DOHH2 (cell line): ENCODE data around the gene NBEAL2.
A peak's percentile ranks its signal among the peaks of the same experiment; 100 is the strongest.

Source experiments
- H3F3A ChIP-seq: fragments of 200-600 bp; sonication (generic), shearing (Covaris generic); 2 replicates; pipeline ENCODE4 v1.6.0; 2016; ENCODE audit warnings: antibody characterized with exemption, mild to moderate bottlenecking; ENCODE audit not compliant: control insufficient read depth, insufficient read depth
- H3K27ac ChIP-seq: fragments of 200-600 bp; sonication (generic); 2 replicates; pipeline ENCODE4 v1.5.1; 2014; ENCODE audit warnings: low read depth, mild to moderate bottlenecking, low read length, moderate library complexity
- H3K27me3 ChIP-seq: fragments of 200-600 bp; sonication (generic); 2 replicates; pipeline ENCODE4 v1.6.1; 2014; ENCODE audit warnings: mild to moderate bottlenecking, low read length, mixed read lengths; ENCODE audit not compliant: control insufficient read depth
- H3K36me3 ChIP-seq: fragments of 200-600 bp; sonication (generic); 2 replicates; pipeline ENCODE4 v1.6.1; 2014; ENCODE audit warnings: mild to moderate bottlenecking, low read length, moderate library complexity, mixed read lengths; ENCODE audit not compliant: control insufficient read depth
- H3K4me1 ChIP-seq: fragments of 200-600 bp; sonication (generic); 2 replicates; pipeline ENCODE4 v1.6.1; 2014; ENCODE audit warnings: mild to moderate bottlenecking, low read length, mixed read lengths; ENCODE audit not compliant: control insufficient read depth
- H3K4me2 ChIP-seq: fragments of 200-600 bp; sonication (generic); 2 replicates; pipeline ENCODE4 v1.6.0; 2014; ENCODE audit warnings: mild to moderate bottlenecking, low read length, moderate library complexity
- H3K4me3 ChIP-seq: fragments of 200-600 bp; sonication (generic); 2 replicates; pipeline ENCODE4 v1.5.1; 2014; ENCODE audit warnings: mild to moderate bottlenecking, low read length, mixed read lengths
- H3K79me2 ChIP-seq: fragments of 200-600 bp; sonication (generic); 2 replicates; pipeline ENCODE4 v1.6.1; 2014; ENCODE audit warnings: mild to moderate bottlenecking, low read length, mixed read lengths; ENCODE audit not compliant: control insufficient read depth
- H3K9me2 ChIP-seq: fragments of 200-600 bp; sonication (generic); replicated peaks from 2 replicates; pipeline ENCODE4 v1.6.1; 2014; ENCODE audit warnings: mild to moderate bottlenecking, low read length, mixed read lengths; ENCODE audit not compliant: control insufficient read depth
- H3K9me3 ChIP-seq: fragments of 200-600 bp; sonication (generic); 2 replicates; pipeline ENCODE4 v1.6.1; 2014; ENCODE audit warnings: antibody characterized with exemption, low read length, mixed read lengths; ENCODE audit not compliant: control insufficient read depth, insufficient read depth
- H4K20me1 ChIP-seq: fragments of 200-600 bp; sonication (generic); 2 replicates; pipeline ENCODE4 v1.6.0; 2014; ENCODE audit warnings: low read depth, mild to moderate bottlenecking, antibody characterized with exemption, low read length, moderate library complexity; ENCODE audit not compliant: control insufficient read depth, insufficient read depth
- CTCF ChIP-seq: fragments of 200-600 bp; sonication (generic); IDR thresholded peaks from one replicate; pipeline ENCODE4 v1.5.1; 2014; ENCODE audit warnings: antibody characterized with exemption, mild to moderate bottlenecking, low read depth, low read length; ENCODE audit not compliant: poor library complexity, severe bottlenecking
- EZH2phosphoT487 ChIP-seq: fragments of 200-600 bp; sonication (generic); IDR thresholded peaks from 2 replicates; pipeline ENCODE4 v1.6.1; 2017; ENCODE audit warnings: borderline replicate concordance, mild to moderate bottlenecking, antibody characterized with exemption, low read length, moderate library complexity, mixed read lengths

The NBEAL2 gene, protein sequence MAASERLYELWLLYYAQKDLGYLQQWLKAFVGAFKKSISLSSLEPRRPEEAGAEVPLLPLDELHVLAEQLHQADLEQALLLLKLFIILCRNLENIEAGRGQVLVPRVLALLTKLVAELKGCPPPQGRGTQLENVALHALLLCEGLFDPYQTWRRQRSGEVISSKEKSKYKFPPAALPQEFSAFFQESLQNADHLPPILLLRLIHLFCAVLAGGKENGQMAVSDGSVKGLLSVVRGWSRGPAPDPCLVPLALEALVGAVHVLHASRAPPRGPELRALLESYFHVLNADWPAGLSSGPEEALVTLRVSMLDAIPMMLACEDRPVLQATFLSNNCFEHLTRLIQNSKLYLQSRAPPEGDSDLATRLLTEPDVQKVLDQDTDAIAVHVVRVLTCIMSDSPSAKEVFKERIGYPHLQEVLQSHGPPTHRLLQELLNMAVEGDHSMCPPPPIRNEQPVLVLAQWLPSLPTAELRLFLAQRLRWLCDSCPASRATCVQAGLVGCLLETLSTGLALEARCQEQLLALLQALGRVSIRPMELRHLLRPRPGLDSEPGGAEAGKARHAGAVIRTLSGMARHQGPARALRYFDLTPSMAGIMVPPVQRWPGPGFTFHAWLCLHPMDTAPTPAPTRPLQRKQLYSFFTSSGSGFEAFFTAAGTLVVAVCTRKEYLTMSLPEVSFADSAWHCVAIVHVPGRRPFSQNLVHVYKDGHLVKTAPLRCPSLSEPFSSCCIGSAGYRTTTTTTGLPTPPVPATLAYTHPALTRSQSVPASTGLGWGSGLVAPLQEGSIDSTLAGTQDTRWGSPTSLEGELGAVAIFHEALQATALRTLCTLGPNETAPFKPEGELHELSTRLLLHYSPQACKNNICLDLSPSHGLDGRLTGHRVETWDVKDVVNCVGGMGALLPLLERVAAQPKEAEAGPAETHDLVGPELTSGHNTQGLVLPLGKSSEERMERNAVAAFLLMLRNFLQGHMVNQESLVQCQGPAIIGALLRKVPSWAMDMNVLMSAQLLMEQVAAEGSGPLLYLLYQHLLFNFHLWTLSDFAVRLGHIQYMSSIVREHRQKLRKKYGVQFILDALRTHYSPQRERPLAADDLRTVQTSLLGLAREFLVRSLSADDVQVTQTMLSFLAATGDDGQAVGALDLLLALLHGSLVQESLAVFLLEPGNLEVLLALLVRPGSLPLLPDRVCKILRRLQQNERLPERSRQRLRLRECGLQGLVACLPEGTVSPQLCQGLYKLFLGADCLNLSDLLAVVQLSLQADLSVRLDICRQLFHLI (N-terminal part only)

GRCh38 chr3:46978985-46979944 is at the start of gene NBEAL2:
NBEAL2 (plus strand) TSS chr3:46979666; CDS start chr3:46979862, 196 bp downstream.
- peak within 1 kb of the TSS; percentile 94 for H3K4me2 ChIP-seq
- H3K9me2 ChIP-seq = no peaks in the 10 kb centered on the region
- peaks cover 9% of the 10 kb centered on the region for H3F3A ChIP-seq
- no peaks in the 10 kb centered on the region for H3K9me3 ChIP-seq
- H3K27me3 ChIP-seq = no peaks in the 10 kb centered on the region
- peak within 1 kb of the TSS; percentile 90 for H3K4me3 ChIP-seq
- peak within 1 kb of the TSS; percentile 58 for H3K27ac ChIP-seq
- TF ChIP-seq CTCF (no peak), EZH2phosphoT487 (no peak)
- H3K36me3 ChIP-seq = peaks cover 13% of the 10 kb centered on the region
- peaks cover 74% of the 10 kb centered on the region for H3K79me2 ChIP-seq
- H3K4me1 ChIP-seq = peaks cover 56% of the 10 kb centered on the region
- H4K20me1 ChIP-seq = no peaks in the 10 kb centered on the region

GRCh38 chr3:46930166-46930944 is 49.1 kb upstream of the NBEAL2 start:
- Histone ChIP-seq H3K9me2 (no peaks in the 10 kb centered on the region), H3K9me3 (no peaks in the 10 kb centered on the region), H3K36me3 (peaks cover 76% of the 10 kb centered on the region), H4K20me1 (peaks cover 3% of the 10 kb centered on the region; the same call in 1 of the 2 replicates), H3K79me2 (peaks cover 78% of the 10 kb centered on the region), H3K27ac (peak overlapping the region; percentile 99), H3K27me3 (no peaks in the 10 kb centered on the region), H3K4me2 (peak overlapping the region; percentile 95), H3K4me1 (peaks cover 100% of the 10 kb centered on the region), H3F3A (peaks cover 52% of the 10 kb centered on the region), H3K4me3 (peak overlapping the region; percentile 60)
- TF ChIP-seq CTCF (no peak), EZH2phosphoT487 (no peak)
